Measurements from ENCODE around the gene HIF3A.

HIF3A gene

GRCh38 chr19:46384396-46384795, 87.6 kb downstream of the HIF3A start:
- no peak for DNase-seq (ENCODE audit: low read depth)

GRCh38 chr19:46385636-46386035, 88.8 kb downstream of the HIF3A start:
- no peak for DNase-seq (ENCODE audit: low read depth)

- DNase-seq (ENCODE audit: low read depth), result no peak
These were observed 89.3 kb downstream of the HIF3A start for GRCh38 chr19:46386151-46386550.

GRCh38 chr19:46386996-46387712, 90.3 kb downstream of the HIF3A start:
- DNase-seq (ENCODE audit: low read depth), result no peak

- DNase-seq (ENCODE audit: low read depth), result no peak
These were observed 90.9 kb downstream of the HIF3A start for GRCh38 chr19:46387713-46388130.

GRCh38 chr19:46388311-46389095, 91.7 kb downstream of the HIF3A start:
- DNase-seq (ENCODE audit: low read depth), result no peak

- no peak for DNase-seq (ENCODE audit: low read depth)
These were observed 93.4 kb downstream of the HIF3A start for GRCh38 chr19:46390121-46390858.

GRCh38 chr19:46390866-46391265, 94.0 kb downstream of the HIF3A start:
- DNase-seq (ENCODE audit: low read depth), result no peak

GRCh38 chr19:46391296-46392251, 94.7 kb downstream of the HIF3A start:
- no peak for DNase-seq (ENCODE audit: low read depth)

- no peak for DNase-seq (ENCODE audit: low read depth)
These were observed 95.5 kb downstream of the HIF3A start for GRCh38 chr19:46392252-46392801.

- DNase-seq (ENCODE audit: low read depth), result no peak
These were observed 96.0 kb downstream of the HIF3A start for GRCh38 chr19:46392837-46393236.
